HPDE6-E6E7 (cell line): ENCODE data around the gene TSKU.
A peak's percentile ranks its signal among the peaks of the same experiment; 100 is the strongest.
"Not testable (repeated sequence)": the region's sequence is repeated elsewhere in the genome, so short reads cannot be mapped to it uniquely, and the experiment has no call there.

ENCODE experiments used
- DNase-seq: peaks from one replicate; pipeline ENCODE4 v3.0.0; 2011; ENCODE audit warnings: missing footprints; ENCODE audit errors: extremely low spot score

TSKU gene

GRCh38 chr11:76801736-76802135 is 18.6 kb downstream of the TSKU start:
- no peak for DNase-seq

DNA sequence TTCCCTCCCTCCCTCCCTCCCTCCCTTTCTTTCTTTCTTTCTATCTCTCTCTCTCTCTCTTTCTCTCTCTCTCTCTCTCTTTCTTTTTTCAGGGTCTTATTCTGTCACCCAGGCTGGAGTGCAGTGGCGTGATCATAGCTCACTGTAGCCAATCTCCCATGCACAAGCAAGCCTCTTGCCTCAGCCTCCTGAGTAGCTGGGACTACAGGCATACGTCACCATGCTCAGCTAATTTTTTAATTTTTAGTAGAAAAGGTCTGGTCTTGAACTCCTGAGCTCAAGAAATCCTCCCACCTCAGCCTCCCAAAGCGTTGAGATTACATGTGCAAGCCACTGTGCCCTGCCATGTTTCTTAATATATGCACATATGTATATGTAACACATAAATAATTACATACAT is 19.0 kb downstream of the TSKU start:
- no peak for DNase-seq

DNA sequence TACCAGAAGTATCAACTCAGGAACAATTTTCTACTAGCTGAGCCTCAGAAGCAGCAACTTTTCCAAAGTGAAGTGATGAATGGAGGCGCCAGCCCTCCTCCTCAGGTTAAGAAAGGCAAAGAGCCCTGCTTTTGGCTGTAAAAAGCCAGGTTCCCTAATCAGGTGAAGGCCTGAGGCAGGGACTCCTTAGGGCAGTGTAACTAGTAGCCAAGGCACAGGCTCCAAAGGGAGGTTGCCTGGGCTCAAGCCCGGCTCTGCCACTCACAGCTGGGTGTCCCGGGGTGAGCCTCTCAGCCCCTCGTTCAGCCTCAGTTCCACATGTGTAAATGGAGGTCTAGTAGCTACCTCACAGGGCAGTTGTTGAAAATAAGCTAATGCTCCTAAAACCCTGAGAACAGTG is 19.5 kb downstream of the TSKU start:
- no peak for DNase-seq

DNA sequence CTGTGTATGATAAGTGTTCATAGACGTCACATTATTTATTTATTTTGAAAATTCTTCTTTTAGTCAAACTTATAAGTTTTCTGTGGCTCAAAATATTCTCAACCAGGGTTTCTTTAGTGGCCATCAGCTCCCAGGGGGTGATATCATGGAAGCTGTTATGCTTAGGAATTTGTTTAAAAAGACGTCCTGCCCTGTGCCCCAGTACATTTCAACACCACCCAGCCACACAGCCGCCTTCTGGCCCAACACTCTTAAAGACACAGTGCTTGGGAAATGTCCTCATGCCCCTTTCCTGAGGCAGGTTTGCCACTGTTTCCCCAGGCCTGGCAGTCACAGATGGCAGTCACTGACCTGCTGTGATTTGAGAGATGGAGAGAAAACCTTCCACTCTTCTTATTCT is 19.9 kb downstream of the TSKU start:
- no peak for DNase-seq

DNA sequence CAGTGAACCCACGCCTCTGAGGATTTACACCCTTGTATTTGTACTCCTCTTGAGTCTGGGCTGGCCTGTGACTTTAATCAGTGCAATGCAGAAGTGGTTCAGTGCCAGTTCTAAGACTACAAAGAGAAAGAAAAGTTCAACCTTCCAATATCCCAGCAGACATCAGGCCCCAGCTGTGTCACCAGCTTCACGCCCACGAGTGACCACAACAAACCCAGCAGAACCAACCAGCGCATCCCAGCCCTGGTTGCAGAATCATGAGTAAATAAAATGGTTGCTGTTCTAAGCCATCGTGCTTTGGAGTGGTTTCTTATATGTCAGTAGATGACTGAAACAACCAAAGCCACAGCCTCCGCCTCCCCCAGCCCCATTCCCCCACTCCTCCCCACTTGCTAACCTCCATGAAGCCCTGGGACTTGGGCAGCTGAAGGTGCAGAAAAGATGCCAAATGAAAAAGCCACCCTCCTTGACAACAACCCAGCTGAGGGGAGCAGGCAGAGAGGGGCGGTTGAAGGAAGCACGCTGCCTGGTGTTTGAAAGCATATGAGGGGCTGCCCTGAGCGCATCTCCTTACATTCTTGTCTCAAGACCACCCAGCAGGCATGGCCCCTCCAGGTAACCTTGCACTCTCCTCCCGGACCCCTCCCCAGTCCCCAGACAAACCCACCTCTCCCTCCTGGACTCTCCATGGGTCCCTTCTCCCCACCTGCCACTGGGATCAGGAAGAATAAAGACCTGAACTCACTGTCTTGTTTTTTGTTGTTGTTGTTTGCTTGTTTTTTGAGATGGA is 20.9 kb downstream of the TSKU start:
- no peak for DNase-seq

DNA sequence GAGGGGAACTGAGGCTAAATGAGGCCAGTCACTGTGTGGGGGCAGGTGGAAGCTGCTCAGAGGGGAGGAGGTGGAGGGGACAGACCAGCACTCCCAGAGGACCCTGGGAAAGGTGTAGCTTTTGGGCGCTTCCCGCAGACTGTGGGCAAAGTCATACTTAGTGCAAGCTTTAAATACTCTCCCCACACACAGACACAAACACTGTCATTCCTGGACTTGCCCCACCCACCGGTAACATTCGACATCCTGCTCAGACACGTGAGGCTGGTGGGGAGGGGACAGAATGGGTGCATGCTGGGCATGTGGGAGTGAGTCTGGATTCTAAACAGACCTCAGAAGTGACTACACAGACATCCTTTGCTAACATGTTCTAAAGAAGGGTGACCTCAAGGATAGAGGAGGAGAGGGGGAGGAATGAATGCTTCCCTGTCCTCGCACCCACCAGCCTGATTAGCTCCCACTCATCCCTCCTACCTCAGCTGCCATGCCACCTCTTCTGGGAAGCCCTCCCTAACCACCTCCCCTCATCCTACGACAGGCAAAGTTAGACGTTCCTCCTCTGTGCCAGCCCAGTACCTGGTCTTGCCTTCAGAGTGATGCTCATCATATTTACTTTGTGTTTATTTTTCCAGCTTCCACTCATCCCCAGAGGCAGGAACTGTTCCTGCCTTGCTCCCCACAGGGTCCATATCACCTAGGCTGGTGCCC is 22.2 kb downstream of the TSKU start:
- no peak for DNase-seq

DNA sequence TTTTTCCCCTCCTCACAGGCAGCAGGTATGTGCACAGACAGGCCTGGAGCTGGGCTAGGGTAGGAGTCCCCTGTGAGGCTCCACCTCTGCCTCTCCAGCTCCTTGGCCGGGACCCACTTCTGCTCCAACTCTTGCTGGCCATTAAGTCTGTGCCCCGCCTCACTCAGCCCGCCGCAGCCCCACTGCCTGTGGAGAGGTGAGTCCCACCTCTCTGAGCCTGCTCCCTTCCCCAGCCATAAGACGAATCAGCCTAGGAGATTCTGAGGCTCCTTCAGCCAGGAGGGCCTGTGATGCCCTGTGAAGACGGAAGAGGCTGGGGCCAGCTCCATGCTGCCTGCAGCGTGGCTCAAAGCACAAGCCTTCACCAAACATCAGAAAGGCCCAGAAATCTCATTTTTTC is 23.0 kb downstream of the TSKU start:
- no peak for DNase-seq

DNA sequence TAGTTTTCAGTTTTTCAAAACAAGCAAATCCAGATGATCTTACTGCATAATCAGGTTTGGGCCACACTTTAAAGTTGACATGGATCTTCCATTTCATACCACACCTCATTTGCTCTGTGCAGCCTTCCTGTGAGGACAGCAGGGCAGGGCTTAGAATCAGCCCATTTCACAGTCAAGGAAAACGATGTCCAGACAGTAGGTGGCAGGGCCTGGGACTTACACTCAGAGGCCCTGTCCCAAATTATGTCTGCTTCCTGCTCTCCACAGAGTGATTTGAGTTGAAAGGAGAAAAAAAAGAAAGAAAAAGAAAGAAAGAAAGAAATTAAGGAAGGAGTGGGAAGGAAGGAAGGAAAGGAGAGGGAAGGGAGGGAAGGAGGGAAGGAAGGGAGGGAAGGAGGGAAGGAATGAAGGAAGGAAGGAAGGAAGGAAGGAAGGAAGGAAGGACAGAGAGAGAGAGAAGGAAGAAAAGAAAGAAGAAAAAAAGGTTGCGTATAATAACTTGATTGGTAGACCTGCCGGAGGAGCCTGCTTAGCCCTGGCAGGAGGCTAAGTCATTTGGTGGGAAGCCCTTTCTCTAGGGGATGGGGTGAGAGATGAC is 23.6 kb downstream of the TSKU start:
- DNase-seq = no peak

DNA sequence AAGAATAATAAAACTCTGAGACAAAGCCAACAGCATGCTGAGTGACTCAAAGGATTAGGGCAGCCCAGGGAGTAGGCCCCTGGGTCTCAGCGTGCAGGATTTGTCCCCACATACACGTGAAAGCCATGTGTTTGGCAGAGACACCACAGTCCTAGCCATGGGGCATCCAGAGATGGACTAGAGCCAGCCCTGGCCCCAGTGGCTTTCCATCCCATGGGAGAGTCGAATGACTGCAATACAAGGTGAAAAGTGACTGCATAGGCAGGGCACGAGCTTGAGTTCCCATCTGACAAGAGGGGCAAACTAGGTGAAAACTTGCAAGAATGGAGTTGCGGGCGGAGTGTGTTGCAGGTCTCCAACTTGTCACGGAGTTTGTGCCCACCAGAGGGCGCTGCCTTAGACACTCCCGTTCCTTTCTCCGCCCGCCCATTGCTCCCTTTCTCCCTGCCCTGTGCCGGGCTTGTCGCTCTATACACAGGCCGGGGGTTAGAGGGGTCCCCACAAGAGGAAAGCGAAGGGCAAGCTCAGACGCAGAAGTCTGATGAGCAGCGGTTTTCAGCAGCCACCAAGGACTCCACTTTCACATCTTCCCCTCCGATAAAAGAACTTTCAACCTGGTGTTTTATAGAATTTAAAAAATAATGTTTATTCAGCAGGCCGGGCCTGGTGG is 24.2 kb downstream of the TSKU start:
- DNase-seq = no peak

GRCh38 chr11:76808171-76808570 is 25.0 kb downstream of the TSKU start:
- no peak for DNase-seq

DNA sequence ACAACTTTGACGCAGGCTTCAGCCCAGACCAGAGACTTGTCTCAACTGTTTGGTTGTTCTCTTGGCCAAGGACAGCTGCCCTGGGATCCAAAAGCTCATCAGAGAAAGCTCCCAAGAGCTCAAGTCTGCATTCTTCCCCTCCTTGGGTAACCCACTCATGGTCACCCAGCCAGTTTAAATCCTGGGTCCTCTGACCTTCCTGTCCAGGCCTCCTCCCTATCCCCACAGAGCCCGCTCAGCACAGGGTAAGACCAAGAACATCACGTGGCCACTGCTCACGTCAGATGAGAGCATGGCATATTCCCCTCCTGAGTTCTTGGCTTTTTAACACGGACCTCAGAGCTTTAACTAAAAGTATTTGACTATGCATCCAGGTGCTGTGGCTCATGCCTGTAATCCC is 25.8 kb downstream of the TSKU start:
- no peak for DNase-seq

DNA sequence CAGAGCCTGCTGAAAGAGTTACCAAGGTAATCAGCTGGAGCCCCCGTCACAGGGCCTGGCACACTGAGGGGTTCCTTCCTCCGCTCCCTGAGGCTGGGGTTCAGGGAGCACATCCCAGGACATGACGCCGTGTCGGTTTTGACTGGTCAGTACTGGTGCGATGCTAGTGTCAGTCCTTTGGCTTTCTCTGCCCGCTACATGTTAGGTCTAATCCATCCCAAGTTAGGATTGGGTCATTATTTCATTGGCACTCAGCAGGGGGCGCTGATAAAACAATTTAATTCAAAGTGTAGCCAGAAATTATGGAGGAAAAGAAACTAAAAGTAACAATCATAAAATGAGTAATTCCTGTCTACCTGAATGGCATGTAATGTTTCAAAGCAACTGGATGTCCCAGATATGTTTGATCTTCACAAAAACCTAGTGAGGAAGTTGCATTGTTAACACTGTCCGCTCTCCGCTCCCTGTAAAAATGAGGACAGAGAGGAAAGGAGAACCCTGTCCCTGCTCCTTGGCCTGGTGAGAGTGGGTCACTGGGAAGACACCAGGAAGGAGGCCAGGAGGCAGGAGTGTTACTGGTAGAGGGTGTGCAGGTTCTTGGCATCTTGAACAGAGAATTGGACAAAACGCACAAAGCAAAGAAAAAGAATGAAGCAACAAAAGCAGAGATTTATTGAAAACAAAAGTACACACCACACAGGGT is 27.1 kb downstream of the TSKU start:
- DNase-seq = no peak

- DNase-seq = no peak
These were observed 28.1 kb downstream of the TSKU start for GRCh38 chr11:76811259-76811658.

DNA sequence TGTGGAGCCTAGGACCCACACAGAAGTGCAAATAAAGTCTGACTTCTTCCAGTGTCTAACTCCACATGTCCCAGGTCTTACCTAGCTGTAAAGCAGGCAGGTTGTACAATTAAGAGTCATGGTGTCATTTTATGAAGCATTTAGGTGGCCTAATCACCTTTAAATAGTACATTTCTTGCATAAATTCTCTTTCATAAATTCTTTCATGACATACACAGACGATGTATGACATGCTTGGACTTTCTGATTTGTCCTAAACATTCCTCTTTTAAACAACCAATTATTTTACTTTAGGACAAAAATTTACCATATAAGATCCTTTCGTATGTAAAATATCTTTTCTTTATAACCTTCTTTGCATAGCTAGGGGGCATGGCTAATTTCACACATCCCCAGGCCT is 31.3 kb downstream of the TSKU start:
- no peak for DNase-seq

DNA sequence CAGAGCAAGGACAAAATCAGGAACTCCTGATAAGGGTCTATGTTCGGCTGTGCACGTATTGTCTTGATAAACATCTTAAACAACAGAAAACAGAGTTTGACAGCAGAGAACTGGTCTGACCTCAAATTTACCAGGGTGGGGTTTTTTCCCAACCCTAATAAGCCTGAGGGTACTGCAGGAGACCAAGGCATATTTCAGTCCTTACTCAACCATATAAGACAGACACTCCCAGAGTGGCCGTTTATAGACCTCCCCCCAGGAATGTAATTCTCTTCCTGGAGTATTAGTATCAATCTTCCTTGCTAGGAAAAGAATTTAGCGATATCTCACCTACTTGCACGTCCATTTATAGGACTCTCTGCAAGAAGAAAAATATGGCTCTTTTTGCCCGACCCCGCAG is 32.5 kb downstream of the TSKU start:
- DNase-seq = not testable (repeated sequence)

DNA sequence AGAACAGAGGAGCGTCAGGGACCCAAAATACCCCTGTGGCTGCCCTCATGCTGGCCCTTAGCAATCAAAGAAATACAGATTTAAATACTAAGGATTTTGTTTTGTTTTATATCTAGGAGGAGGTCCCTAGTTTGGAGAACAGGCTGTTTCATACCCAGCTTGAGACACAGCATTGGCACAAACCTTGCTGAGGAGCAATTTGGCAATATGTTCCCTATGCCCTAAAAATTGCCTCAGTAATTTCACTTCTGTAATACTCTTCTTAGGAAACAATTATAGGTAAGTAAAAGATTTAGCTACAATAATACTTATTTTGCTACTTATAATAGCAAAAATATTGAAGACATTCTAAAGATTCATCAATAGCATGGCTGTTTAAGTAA is 37.0 kb downstream of the TSKU start:
- DNase-seq = no peak

DNA sequence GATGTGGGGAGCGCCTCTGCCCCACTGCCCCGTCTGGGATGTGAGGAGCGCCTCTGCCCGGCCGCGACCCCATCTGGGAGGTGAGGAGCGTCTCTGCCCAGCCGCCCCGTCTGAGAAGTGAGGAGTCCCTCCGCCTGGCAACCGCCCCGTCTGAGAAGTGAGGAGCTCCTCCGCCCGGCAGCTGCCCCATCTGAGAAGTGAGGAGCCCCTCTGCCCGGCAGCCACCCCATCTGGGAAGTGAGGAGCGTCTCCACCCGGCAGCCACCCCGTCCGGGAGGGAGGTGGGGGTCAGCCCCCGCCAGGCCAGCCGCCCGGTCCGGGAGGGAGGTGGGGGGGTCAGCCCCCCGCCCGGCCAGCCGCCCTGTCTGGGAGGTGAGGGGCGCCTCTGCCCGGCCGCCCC is 38.2 kb downstream of the TSKU start:
- not testable (repeated sequence) for DNase-seq

- DNase-seq = no peak
These were observed 39.2 kb downstream of the TSKU start for GRCh38 chr11:76822406-76822805.

DNA sequence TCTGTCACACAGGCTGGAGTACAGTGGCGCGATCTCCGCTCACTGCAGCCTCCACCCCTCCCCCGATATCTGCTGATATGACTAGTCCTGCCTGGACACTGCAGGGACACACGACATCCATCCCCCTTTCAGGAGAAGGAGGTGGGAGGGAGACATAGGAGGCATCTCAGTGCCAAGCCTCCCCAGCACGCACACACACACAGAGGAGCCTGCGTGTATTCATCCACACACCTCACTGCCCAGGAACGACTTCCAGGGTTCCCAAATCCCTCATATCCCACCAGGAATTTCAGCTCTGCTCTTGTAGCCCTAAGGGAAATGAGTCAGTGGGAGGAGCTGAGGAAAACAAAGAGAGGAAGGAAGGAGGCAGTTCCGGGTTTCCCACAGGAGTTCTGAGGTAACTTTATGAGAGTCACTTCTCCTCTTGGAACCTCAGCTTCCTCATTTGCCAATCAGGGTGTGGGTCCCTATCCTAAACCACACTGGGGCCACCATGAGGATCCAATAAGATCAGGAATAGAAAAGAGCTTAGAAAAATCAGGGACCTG is 40.4 kb downstream of the TSKU start:
- DNase-seq = peak; percentile 57

- no peak for DNase-seq
These were observed 41.2 kb downstream of the TSKU start for GRCh38 chr11:76824083-76824939.
